Measurements from ENCODE around the gene MRPL58. TPM values are rescaled to one million over a fixed set of nuclear protein-coding genes. Genes with fewer than 3 reads are reported as not detected.

Gene MRPL58
- total RNA-seq, 2 experiments from 2014 or later: 5.4 to 7.1 TPM

DNA sequence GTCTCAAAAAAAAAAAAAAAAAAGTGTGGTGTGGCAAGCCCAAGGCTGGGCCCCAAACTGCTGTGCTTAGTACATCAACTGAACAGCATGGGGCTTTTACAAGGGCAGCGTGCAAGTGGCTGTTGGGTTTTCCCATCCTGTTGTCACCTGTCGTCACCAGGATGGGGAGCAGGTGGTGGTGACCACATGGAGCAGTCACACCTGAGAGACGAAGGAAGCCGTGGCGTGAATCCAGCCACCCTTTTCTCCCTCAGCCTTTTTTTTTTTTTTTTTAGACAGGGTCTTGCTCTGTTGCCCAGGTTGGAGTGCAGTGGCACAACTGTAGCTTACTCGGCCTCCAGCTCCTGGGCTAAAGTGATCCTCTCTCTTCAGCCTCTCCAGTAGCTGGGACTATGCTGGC lies 4.1 kb upstream of the MRPL58 start:
- H3K4me1 Mint-ChIP-seq (ENCODE audit: low read depth): peaks cover 16% of the 10 kb centered on the region
- H3K9me3 ChIP-seq (ENCODE audit: control insufficient read depth in 1 of 2, insufficient read depth in 1 of 2, low read length in 2 of 2): no peaks in the 10 kb centered on the region
- H3K36me3 ChIP-seq (ENCODE audit: insufficient read depth, low read length): no peaks in the 10 kb centered on the region
- no peak overlapping the region for H3K27ac ChIP-seq (ENCODE audit: low read depth in 1 of 2, low read length in 2 of 2)
- H3K36me3 Mint-ChIP-seq (ENCODE audit: low read depth): peaks cover 3% of the 10 kb centered on the region
- H3K4me3 Mint-ChIP-seq: no peak overlapping the region
- TF ChIP-seq, protein P1, sequence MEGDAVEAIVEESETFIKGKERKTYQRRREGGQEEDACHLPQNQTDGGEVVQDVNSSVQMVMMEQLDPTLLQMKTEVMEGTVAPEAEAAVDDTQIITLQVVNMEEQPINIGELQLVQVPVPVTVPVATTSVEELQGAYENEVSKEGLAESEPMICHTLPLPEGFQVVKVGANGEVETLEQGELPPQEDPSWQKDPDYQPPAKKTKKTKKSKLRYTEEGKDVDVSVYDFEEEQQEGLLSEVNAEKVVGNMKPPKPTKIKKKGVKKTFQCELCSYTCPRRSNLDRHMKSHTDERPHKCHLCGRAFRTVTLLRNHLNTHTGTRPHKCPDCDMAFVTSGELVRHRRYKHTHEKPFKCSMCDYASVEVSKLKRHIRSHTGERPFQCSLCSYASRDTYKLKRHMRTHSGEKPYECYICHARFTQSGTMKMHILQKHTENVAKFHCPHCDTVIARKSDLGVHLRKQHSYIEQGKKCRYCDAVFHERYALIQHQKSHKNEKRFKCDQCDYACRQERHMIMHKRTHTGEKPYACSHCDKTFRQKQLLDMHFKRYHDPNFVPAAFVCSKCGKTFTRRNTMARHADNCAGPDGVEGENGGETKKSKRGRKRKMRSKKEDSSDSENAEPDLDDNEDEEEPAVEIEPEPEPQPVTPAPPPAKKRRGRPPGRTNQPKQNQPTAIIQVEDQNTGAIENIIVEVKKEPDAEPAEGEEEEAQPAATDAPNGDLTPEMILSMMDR (IDR thresholded peaks at IDR 0.05): no peak
- no peak overlapping the region for H3K4me3 ChIP-seq (ENCODE audit: low read length)
- peaks cover 0 to 4% of the 10 kb centered on the region in 2 experiments for H3K27me3 ChIP-seq (ENCODE audit: control insufficient read depth in 1 of 2, insufficient read depth in 2 of 2, low read length in 2 of 2)
- POLR2A ChIA-PET: no interaction called here
- ATAC-seq (ENCODE audit: poor library complexity) (no peak), DNase-seq (no peak)
- no peaks in the 10 kb centered on the region for H3K27me3 Mint-ChIP-seq
- CTCF ChIA-PET: interaction anchor here (0.9 to 1.8 kb wide), 4 partner anchors 11 to 106 kb away, joined by 3 to 7 read pairs (median 3); no protein-coding TSS in a partner anchor
- intact Hi-C loops (cut with DNase I, micrococcal nuclease): no loop called here
- H3K27ac Mint-ChIP-seq: no peak overlapping the region
- peaks cover 13% of the 10 kb centered on the region for H3K4me1 ChIP-seq (ENCODE audit: insufficient read depth, low read length)
- no peaks in the 10 kb centered on the region for H3K9me3 Mint-ChIP-seq

DNA sequence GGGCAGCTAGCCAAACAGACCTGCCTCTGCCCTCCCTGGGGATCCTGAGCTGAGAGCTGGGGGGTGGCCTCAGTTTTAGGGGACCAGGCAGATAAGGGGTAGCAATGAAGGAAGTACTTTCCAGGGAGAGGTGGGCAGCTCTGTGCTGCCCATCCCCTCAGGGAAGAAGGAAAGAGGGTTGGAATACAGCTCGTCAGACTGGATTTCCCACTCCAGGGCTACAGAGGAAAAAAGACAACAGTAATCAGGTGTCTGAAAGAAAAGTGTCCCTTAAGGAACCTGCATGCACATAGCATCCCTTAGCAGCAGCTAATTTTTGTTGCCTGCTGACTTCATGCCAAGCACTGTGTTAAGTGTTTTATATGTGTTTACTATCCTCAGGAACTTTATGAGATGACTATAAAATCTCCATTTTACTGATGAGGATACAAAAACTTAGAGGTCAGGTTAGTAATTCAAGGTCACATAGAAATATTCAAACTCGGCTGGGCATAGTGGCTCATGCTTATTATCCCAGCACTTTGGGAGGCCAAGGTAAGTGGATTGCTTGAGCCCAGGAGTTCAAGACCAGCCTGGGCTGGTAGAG lies 3.2 kb upstream of the MRPL58 start:
- no peak overlapping the region for H3K4me3 ChIP-seq (ENCODE audit: low read length)
- no peak overlapping the region for H3K27ac ChIP-seq (ENCODE audit: low read depth in 1 of 2, low read length in 2 of 2)
- no peak for ATAC-seq (ENCODE audit: poor library complexity)
- CTCF ChIA-PET: interaction anchor here (0.7 to 1.5 kb wide), 3 partner anchors 51 to 194 kb away, joined by 3 to 4 read pairs (median 4); no protein-coding TSS in a partner anchor
- no peak for DNase-seq
- Mint-ChIP-seq H3K36me3 (ENCODE audit: low read depth) (peaks cover 10% of the 10 kb centered on the region), H3K27me3 (no peaks in the 10 kb centered on the region), H3K9me3 (no peaks in the 10 kb centered on the region), H3K4me1 (ENCODE audit: low read depth) (peaks cover 24% of the 10 kb centered on the region), H3K27ac (no peak overlapping the region), H3K4me3 (peak overlapping the region; percentile 38)
- intact Hi-C loops (cut with DNase I, micrococcal nuclease): no loop called here
- H3K36me3 ChIP-seq (ENCODE audit: insufficient read depth, low read length): no peaks in the 10 kb centered on the region
- H3K27me3 ChIP-seq (ENCODE audit: control insufficient read depth in 1 of 2, insufficient read depth in 2 of 2, low read length in 2 of 2): peaks cover 0 to 4% of the 10 kb centered on the region in 2 experiments
- TF ChIP-seq, protein P1 (IDR thresholded peaks at IDR 0.05): no peak
- H3K4me1 ChIP-seq (ENCODE audit: insufficient read depth, low read length): peaks cover 18% of the 10 kb centered on the region
- H3K9me3 ChIP-seq (ENCODE audit: control insufficient read depth in 1 of 2, insufficient read depth in 1 of 2, low read length in 2 of 2): no peaks in the 10 kb centered on the region
- POLR2A ChIA-PET: interaction anchor here (0.9 kb wide), 1 partner anchor 58 kb away, joined by 3 read pairs; no protein-coding TSS in a partner anchor

DNA sequence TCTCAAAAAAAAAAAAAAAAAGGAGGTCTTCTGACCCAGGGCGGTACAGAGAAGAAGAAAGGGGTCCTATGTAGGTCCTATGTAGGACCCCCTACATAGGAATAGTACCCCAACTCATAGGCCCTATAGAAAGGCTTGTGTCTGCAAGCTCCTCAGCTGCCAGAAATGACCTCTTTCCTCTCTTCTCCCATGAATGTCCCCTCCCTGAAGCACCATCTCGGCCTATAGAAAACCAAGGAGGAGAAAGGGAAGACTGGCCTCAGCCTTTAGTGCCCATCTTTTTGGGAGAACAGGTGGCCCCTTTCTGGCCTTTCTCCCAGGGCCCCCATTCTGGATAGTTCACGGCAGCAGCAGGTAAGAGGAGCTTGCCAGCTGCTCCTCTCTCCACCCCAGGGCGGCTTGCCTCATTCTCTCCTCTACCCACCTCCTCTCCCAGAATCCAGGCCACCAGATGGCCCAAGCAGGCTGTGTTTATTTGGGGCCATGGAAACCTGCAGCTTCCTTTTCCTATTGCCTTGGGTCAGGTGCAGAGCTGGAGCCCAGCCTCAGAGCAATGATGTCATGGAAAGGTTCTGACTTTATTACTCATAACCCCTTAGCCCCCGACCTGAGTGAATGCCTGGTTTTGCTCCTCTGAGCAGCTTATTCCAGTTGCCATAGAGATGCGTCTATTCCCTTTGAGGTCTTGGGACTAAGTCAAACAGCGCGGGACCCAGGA lies 1.6 kb upstream of the MRPL58 start:
- H3K4me1 ChIP-seq (ENCODE audit: insufficient read depth, low read length): peaks cover 18% of the 10 kb centered on the region
- peaks cover 35% of the 10 kb centered on the region for H3K4me1 Mint-ChIP-seq (ENCODE audit: low read depth)
- no peaks in the 10 kb centered on the region for H3K9me3 Mint-ChIP-seq
- H3K9me3 ChIP-seq (ENCODE audit: control insufficient read depth in 1 of 2, insufficient read depth in 1 of 2, low read length in 2 of 2): no peaks in the 10 kb centered on the region
- H3K27me3 Mint-ChIP-seq: no peaks in the 10 kb centered on the region
- no peak overlapping the region for H3K27ac Mint-ChIP-seq
- H3K27me3 ChIP-seq (ENCODE audit: control insufficient read depth in 1 of 2, insufficient read depth in 2 of 2, low read length in 2 of 2): peaks cover 0 to 4% of the 10 kb centered on the region in 2 experiments
- ChIA-PET CTCF (interaction anchor here (0.6 to 3.3 kb wide), 5 partner anchors 21 to 323 kb away, joined by 3 to 51 read pairs (median 15); partner anchors contain the start of gene CDR2L), POLR2A (interaction anchor here (1.2 to 3.7 kb wide), 5 partner anchors 12 to 38 kb away, joined by 3 to 61 read pairs (median 27); partner anchors contain the start of genes ATP5PD, CDR2L, HID1 and KCTD2)
- H3K4me3 ChIP-seq (ENCODE audit: low read length): no peak overlapping the region
- peaks cover 22% of the 10 kb centered on the region for H3K36me3 Mint-ChIP-seq (ENCODE audit: low read depth)
- ATAC-seq (ENCODE audit: poor library complexity) (no peak), DNase-seq (no peak)
- intact Hi-C loops (cut with DNase I, micrococcal nuclease): no loop called here
- H3K4me3 Mint-ChIP-seq: peak overlapping the region; percentile 76
- TF ChIP-seq, protein P1 (IDR thresholded peaks at IDR 0.05): no peak
- H3K36me3 ChIP-seq (ENCODE audit: insufficient read depth, low read length): no peaks in the 10 kb centered on the region
- no peak overlapping the region for H3K27ac ChIP-seq (ENCODE audit: low read depth in 1 of 2, low read length in 2 of 2)
